OCI-LY7 (cell line): Measurements from ENCODE around the gene ANKRD33B.

Experiments
- EZH2phosphoT487 ChIP-seq: fragments of 200-600 bp; sonication (generic); IDR thresholded peaks from 2 replicates; pipeline ENCODE4 v1.6.1; 2018; ENCODE audit warnings: low read depth, borderline replicate concordance, mild to moderate bottlenecking, mixed run types, antibody characterized with exemption, low read length, moderate library complexity, mixed read lengths
- TF ChIP-seq, protein P1 (sequence below): fragments of 200-600 bp; sonication (generic); conservative IDR thresholded peaks from 2 replicates; pipeline ENCODE4 v1.5.1; 2014; ENCODE audit warnings: mild to moderate bottlenecking, antibody characterized with exemption, low read length, moderate library complexity, mixed read lengths

DNA sequence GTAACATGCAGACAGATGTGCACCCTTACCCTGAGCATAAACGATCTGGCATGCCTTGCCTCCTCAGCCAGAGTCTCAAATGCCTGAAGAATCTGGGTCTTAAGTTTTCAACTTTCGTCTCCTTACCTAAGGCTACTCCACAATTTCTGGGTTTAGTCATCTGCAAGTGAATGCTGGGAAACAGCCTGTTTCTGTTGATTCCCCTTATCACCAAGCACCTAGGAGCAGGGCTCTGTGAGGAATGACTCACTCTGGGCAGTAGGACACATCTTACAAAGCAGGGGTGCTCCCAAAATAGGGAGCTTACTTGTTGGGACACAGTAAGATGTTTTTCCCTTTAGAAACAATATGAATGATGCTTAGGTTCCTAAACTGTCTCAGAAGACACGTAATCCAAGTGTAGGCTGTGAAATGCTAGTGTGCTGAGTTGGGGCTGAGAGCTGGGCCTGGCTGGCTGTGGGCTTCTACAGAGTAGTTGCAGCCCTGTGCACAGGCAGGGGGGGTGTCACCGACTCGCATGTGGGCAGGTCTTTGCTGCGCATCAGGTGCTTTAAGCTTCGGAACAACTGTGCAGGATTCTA is 139.1 kb downstream of the ANKRD33B start:
- TF ChIP-seq, protein P1, sequence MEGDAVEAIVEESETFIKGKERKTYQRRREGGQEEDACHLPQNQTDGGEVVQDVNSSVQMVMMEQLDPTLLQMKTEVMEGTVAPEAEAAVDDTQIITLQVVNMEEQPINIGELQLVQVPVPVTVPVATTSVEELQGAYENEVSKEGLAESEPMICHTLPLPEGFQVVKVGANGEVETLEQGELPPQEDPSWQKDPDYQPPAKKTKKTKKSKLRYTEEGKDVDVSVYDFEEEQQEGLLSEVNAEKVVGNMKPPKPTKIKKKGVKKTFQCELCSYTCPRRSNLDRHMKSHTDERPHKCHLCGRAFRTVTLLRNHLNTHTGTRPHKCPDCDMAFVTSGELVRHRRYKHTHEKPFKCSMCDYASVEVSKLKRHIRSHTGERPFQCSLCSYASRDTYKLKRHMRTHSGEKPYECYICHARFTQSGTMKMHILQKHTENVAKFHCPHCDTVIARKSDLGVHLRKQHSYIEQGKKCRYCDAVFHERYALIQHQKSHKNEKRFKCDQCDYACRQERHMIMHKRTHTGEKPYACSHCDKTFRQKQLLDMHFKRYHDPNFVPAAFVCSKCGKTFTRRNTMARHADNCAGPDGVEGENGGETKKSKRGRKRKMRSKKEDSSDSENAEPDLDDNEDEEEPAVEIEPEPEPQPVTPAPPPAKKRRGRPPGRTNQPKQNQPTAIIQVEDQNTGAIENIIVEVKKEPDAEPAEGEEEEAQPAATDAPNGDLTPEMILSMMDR, result no peak
- no peak for TF ChIP-seq EZH2phosphoT487
